Ramos (cell line): ENCODE results near the gene SURF6.

Source experiments
- in situ Hi-C: fragments of 300-500 bp; cut with MboI; formaldehyde crosslinking; loops from one replicate; pipeline ENCODE4 v1.14.3; 2022; ENCODE audit warnings: low sequenced_read_pairs; ENCODE audit not compliant: unreplicated experiment

The SURF6 gene

DNA sequence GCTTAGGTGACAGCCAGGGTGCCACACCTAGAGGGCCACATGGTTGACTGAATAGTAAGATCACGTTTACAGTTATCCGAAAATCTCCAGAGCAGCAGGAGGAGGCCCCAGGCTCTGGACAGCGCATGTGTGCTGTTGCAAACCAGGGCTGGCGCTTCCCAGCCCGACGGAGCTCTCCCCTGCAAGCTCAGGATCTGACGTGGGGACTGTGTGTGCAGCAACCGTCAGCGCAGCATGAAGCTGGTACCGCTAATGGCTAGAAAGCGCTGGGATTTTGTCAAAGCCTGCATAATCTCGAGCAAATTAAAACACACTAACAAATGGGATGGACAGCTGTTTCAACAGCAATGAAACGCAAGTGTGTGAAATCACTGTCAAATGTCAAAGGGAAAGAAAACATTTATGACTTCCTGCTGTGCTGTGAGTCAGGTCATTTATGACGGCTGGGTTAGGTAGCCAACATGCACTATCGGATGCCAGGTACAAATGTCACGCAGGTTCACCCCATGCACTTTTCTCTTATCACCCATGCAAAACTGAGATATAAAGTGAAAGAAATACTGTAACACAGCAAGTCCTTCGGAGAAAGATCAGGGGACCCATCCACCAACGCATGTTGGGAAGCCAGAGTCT is 32.4 kb upstream of the SURF6 start:
- in situ Hi-C loops, result no loop called here

GRCh38 chr9:133367778-133368177 is 31.8 kb upstream of the SURF6 start:
- in situ Hi-C loops, result no loop called here

GRCh38 chr9:133367221-133367620 is 31.2 kb upstream of the SURF6 start:
- in situ Hi-C loops, result no loop called here

GRCh38 chr9:133366435-133366834 is 30.4 kb upstream of the SURF6 start:
- in situ Hi-C loops, result no loop called here

GRCh38 chr9:133362359-133363044 is 26.5 kb upstream of the SURF6 start:
- in situ Hi-C loops, result no loop called here

DNA sequence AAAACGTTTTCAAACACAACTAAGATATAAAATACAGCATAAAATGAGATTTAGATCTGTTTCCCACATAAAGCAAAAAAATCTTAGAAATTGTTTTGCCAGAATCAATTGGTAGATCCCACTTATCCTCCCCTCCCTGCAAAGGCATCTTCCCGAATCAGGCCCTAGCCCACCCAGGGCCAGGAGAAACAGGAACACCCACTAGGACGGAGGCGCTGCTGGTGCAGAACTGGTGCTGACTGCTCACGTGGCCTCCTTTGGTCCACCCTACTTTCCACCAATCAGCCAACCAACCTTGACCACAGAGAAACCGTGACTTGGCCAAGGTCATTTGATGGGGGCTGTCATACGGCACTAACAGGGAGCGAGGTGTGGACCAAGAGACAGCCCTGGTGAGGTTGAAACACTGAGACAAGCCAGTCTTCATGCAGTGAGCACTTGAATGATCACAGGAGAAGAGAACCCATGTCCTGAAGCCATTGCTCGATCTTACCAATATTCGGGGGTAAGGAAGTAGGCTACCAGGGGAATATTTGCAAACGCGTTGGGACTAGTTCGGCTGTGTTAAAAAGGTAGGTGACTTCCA is 25.6 kb upstream of the SURF6 start:
- in situ Hi-C loops, result no loop called here

GRCh38 chr9:133360400-133361393 is 24.7 kb upstream of the SURF6 start:
- in situ Hi-C loops, result no loop called here

- in situ Hi-C loops, result no loop called here
Observed at GRCh38 chr9:133359399-133360175, 23.6 kb upstream of the SURF6 start.

DNA sequence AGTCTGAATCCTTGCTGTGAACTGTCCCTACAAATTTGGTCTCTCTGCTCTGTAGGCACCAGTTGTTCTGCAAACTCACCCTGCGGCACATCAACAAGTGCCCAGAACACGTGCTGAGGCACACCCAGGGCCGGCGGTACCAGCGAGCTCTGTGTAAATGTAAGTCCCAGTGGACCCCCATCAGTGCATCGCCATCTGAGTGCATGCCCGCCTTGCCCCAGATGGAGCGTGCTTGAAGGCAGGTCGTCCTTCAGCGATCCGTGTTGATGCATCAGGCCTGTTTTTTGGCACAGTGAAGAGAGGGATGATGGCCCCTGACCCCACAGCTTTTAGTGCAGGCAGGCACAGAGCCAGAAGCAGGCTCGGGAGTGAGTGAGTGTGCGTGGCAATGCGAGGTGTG is 21.7 kb upstream of the SURF6 start:
- in situ Hi-C loops, result no loop called here

DNA sequence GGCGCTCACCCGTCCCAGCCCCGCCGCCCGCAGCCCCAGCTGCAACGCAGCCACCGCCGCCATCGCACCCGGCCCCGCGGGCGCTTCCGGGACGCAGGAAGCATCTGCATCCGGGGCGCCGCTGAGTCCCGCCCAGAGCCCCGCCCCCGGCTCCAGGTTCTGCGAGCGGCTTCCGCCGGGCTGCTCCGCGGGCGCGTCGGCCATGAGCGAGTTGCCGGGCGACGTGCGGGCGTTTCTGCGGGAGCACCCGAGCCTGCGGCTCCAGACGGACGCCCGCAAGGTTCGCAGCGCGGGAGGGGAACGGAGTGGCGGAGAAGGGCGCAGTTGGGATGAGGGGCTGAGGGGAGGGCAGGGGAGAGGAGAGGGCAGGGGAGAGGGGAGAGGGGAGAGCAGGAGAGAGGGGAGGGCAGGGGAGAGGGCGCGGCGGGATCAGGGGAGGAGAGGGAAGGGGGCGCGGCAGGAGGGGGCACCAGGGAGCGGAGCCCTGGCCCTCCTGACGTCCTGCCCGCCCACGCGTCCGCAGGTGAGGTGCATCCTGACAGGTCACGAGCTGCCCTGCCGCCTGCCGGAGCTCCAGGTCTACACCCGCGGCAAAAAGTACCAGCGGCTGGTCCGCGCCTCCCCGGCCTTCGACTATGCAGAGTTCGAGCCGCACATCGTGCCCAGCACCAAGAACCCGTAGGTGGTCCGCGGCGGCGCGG is 20.6 kb upstream of the SURF6 start, which contains the start of the genes SURF1 and SURF2:
SURF1 (minus strand) TSS at position 97 of the 701 bp plus-strand sequence; CDS start at position 63, 34 bp downstream.
SURF2 (plus strand) TSS at position 160 of the 701 bp plus-strand sequence; CDS start at position 203, 43 bp downstream.
- in situ Hi-C loops, result no loop called here

DNA sequence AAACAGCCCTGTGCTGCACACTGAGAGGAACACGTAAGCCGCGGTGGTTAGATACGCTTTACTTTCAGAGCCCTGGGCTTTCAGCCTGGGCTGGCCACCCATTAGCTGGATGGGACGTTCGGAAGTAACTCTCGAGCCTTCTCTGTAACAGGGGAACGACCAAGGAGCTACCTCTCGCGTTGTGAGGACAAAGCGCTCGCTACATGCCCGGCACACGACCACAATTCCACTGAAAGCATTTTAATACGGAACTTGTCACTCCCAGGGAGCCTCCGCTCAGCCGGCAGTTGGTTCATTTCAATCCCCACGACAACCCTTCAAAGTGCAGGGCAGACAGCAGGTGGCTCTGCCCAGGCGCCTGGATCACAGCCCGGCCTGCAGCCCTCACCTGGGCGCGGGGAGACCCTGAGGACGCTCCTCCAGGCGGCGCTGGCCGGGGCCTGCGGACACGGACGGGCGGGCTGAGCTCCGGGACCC is 19.9 kb upstream of the SURF6 start:
- in situ Hi-C loops, result no loop called here

DNA sequence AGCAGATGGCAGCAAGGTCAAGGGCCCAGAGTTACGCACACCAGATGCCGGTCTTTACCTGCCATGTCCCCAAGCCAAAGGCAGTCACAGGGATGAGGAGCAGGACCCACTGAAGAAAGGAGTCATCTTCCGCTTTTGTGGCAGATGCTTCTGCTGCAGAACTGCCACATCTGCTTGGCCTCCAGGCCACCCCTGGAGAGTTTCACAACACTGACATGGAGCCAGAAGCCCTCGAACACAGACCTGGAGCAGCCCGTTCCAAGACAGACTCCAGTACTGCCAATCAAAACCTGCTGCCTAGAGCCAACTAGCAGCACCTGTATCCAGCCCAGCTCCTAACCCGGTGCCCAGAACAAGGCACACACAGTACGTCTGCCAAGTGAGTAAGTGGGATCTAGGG is 18.8 kb upstream of the SURF6 start:
- in situ Hi-C loops, result no loop called here

DNA sequence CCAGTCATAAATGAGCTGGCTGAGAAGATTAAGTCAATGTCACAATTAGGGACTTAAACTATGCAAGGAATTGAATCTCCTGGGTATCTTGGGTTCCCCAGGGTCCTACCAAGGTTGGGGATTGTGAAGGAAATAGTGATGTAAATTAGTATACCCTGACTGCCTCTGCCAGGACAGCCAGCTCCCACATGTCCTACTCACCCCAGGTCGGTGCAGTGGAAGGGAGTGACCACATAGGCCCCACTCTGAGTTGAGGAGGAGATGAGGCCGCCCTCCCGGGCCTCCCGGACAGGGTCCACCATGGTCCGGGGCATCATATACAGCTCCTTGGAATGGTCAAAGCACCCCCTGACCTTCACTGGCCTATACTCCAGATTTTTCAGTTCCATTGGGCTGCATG is 17.6 kb upstream of the SURF6 start:
- in situ Hi-C loops, result no loop called here

DNA sequence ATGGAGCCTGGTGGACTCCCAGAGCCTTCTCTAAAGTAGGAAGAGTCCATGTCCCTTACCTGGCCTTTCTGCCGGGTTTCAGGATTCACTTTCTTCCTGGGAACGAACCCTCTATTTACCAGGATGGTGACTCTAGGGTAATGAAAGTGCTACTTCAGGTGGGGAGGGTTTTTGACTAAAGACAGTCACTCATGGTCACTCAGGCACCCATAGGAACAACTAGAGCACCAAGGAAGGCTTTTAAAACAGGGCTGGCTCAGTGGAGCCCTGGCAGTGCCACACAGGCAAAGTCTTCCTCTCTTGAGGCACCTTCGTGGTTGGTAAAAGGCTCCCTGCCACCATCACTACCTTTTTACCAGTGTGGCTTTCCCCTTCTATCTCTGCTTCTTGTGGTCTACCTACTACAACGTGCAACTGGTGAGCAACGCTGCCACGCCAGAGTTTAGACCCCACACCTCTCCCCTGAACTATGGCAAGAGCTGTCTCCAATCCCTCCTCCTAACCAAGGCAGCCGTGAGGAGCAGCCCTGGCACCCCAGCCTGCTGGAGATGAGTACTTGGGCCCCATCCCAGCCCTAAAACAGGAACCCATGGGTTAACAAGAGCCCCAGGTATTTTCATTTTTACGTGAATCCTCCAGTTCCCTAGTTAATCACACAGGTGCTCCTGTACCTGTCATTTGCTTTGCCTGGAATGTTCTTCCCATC is 16.8 kb upstream of the SURF6 start:
- in situ Hi-C loops, result no loop called here

DNA sequence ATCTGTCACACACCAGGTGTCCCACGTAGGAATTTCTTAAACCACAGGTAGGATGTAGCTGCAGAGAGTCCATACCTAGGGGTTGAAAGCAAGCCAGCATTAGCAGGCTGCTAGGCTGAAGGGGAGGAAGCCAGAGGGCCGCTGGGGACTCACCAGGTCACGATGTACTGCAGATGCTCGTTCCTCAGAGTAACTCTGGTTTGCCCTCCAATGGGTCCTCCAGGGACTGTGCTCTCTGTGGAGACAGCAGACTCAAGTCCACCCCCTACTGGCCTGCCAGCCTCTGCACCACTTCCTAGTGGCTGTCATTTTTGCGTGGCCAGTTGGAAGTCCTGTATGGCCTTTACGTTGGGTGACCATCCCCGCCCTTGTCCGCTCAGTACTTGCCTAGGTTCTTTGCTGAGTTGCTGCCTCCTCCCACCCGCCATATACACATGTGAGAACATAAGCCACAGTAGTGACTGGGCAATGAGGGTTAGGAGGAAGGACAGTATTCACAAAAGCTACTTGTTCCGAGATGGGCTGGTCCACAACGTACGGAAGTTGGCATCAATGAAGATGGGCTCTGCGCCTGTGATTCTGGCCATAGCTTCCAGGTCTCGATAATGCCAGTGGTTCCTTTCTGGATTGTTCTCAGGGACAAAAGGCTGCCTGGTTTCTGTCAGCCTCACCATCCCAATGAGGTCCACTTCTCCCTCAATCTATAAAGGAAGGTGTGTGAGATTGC is 16.1 kb upstream of the SURF6 start:
- in situ Hi-C loops, result no loop called here

- in situ Hi-C loops, result no loop called here
Observed at GRCh38 chr9:133351526-133351907, 15.5 kb upstream of the SURF6 start.

DNA sequence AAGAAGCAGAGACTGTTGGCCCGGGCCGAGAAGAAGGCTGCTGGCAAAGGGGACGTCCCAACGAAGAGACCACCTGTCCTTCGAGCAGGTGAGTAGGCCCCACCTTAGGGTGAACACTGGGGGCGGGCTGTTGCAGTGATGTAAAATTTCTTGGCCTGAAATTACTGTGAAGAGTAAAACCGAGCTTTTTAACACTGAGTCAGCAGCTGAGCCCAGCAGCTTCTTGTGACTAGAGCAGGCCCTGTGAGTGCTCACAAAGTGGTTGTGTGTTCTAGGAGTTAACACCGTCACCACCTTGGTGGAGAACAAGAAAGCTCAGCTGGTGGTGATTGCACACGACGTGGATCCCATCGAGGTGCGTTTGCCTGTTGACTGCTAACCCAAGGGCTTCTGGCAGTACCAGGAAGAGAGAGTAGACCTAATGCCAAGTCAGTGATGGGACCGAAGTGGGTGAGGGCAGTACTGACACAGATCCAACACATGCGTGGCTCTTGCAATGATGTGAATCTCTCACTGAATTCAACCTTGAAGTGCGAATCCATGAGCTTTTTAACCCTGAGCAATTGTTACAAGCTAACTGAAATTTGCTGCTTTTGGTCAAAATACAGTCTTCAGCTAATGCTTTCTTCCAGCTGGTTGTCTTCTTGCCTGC is 14.1 kb upstream of the SURF6 start:
- in situ Hi-C loops, result no loop called here
